ENCODE data around the gene TGFBR3.

Gene TGFBR3

GRCh38 chr1:91844862-91845528 is 41.0 kb downstream of the TGFBR3 start:
- Histone ChIP-seq H3K79me1 (ENCODE audit: low read length) (no peaks in the 10 kb centered on the region), H4K8ac (ENCODE audit: low read depth, low read length) (no peak overlapping the region), H2BK120ac (ENCODE audit: insufficient read depth, low read length, poor library complexity) (no peak overlapping the region), H3K18ac (ENCODE audit: low read length) (no peak overlapping the region), H3K9ac (ENCODE audit: low read length) (no peak overlapping the region), H3K27me3 (ENCODE audit: insufficient read depth, low read length) (no peaks in the 10 kb centered on the region), H2BK12ac (ENCODE audit: low read length) (no peak overlapping the region), H3K4me1 (ENCODE audit: control insufficient read depth in 1 of 2, insufficient read depth in 2 of 2, low read length in 2 of 2) (no peaks in the 10 kb centered on the region), H3K14ac (ENCODE audit: low read length) (no peak overlapping the region), H2BK5ac (ENCODE audit: low read depth, low read length, poor library complexity) (no peak overlapping the region), H3K4ac (ENCODE audit: low read depth, low read length) (no peak overlapping the region), H3K27ac (ENCODE audit: low read depth, low read length) (no peak overlapping the region), H3K23ac (ENCODE audit: low read length) (no peak overlapping the region), H3K36me3 (ENCODE audit: control insufficient read depth in 1 of 2, insufficient read depth in 2 of 2, low read length in 2 of 2) (no peaks in the 10 kb centered on the region), H3K9me3 (ENCODE audit: insufficient read depth, low read depth, low read length) (no peaks in the 10 kb centered on the region), H3K4me3 (ENCODE audit: low read depth, low read length) (no peak overlapping the region), H4K91ac (ENCODE audit: low read depth, low read length) (no peak overlapping the region), H3K4me2 (ENCODE audit: low read length) (no peak overlapping the region), H2AFZ (ENCODE audit: insufficient read depth, low read length, poor library complexity) (no peak overlapping the region), H2AK5ac (ENCODE audit: low read length) (no peak overlapping the region), H4K12ac (ENCODE audit: low read depth, low read length) (no peak overlapping the region), H3K79me2 (ENCODE audit: control insufficient read depth, insufficient read depth, low read length, poor library complexity) (no peaks in the 10 kb centered on the region)
- DNase-seq = peak; percentile 34 to 59
- no CpG with 5 or more reads among the region's 6 CpGs for WGBS (ENCODE audit: extremely low coverage, insufficient coverage, insufficient read length)

GRCh38 chr1:91843843-91844242 is 42.1 kb downstream of the TGFBR3 start:
- Histone ChIP-seq H4K91ac (ENCODE audit: low read depth, low read length) (no peak overlapping the region), H2AK5ac (ENCODE audit: low read length) (no peak overlapping the region), H3K79me1 (ENCODE audit: low read length) (no peaks in the 10 kb centered on the region), H3K27me3 (ENCODE audit: insufficient read depth, low read length) (no peaks in the 10 kb centered on the region), H4K8ac (ENCODE audit: low read depth, low read length) (no peak overlapping the region), H2BK5ac (ENCODE audit: low read depth, low read length, poor library complexity) (no peak overlapping the region), H2BK12ac (ENCODE audit: low read length) (no peak overlapping the region), H3K36me3 (ENCODE audit: control insufficient read depth in 1 of 2, insufficient read depth in 2 of 2, low read length in 2 of 2) (no peaks in the 10 kb centered on the region), H2AFZ (ENCODE audit: insufficient read depth, low read length, poor library complexity) (no peak overlapping the region), H3K18ac (ENCODE audit: low read length) (no peak overlapping the region), H2BK120ac (ENCODE audit: insufficient read depth, low read length, poor library complexity) (no peak overlapping the region), H3K23ac (ENCODE audit: low read length) (no peak overlapping the region), H3K9ac (ENCODE audit: low read length) (no peak overlapping the region), H3K4me3 (ENCODE audit: low read depth, low read length) (no peak overlapping the region), H3K4me2 (ENCODE audit: low read length) (no peak overlapping the region), H3K79me2 (ENCODE audit: control insufficient read depth, insufficient read depth, low read length, poor library complexity) (no peaks in the 10 kb centered on the region), H3K4ac (ENCODE audit: low read depth, low read length) (no peak overlapping the region), H3K14ac (ENCODE audit: low read length) (no peak overlapping the region), H3K9me3 (ENCODE audit: insufficient read depth, low read depth, low read length) (no peaks in the 10 kb centered on the region), H3K27ac (ENCODE audit: low read depth, low read length) (no peak overlapping the region), H3K4me1 (ENCODE audit: control insufficient read depth in 1 of 2, insufficient read depth in 2 of 2, low read length in 2 of 2) (no peaks in the 10 kb centered on the region), H4K12ac (ENCODE audit: low read depth, low read length) (no peak overlapping the region)
- WGBS (ENCODE audit: extremely low coverage, insufficient coverage, insufficient read length) = no CpG with 5 or more reads among the region's 3 CpGs
- DNase-seq = no peak

DNA sequence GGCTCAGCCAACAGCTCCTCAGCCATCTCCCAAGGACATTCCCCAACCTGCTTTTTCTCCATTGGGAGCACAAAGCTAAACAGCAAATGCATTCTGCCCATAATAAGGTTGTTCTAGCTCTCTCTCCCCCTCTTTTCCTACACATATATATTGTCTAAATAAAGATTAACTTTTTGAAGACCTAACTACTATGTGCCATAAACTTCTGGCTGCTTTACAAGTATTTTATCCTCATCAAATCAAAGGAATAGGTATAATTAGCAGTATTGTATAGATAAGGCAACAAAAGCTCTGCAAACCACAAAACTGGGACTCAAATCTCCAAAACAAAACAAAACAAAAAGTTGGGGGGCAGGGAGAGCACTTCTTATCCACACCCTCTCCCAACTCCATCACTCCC is 43.4 kb downstream of the TGFBR3 start:
- H2BK5ac ChIP-seq (ENCODE audit: low read depth, low read length, poor library complexity) = no peak overlapping the region
- no peak overlapping the region for H3K27ac ChIP-seq (ENCODE audit: low read depth, low read length)
- H4K8ac ChIP-seq (ENCODE audit: low read depth, low read length) = no peak overlapping the region
- H3K9ac ChIP-seq (ENCODE audit: low read length) = no peak overlapping the region
- DNase-seq = no peak
- no peak overlapping the region for H2AFZ ChIP-seq (ENCODE audit: insufficient read depth, low read length, poor library complexity)
- H3K9me3 ChIP-seq (ENCODE audit: insufficient read depth, low read depth, low read length) = no peaks in the 10 kb centered on the region
- H3K14ac ChIP-seq (ENCODE audit: low read length) = no peak overlapping the region
- H3K79me1 ChIP-seq (ENCODE audit: low read length) = no peaks in the 10 kb centered on the region
- H3K27me3 ChIP-seq (ENCODE audit: insufficient read depth, low read length) = no peaks in the 10 kb centered on the region
- no peaks in the 10 kb centered on the region for H3K79me2 ChIP-seq (ENCODE audit: control insufficient read depth, insufficient read depth, low read length, poor library complexity)
- H4K91ac ChIP-seq (ENCODE audit: low read depth, low read length) = no peak overlapping the region
- no peak overlapping the region for H4K12ac ChIP-seq (ENCODE audit: low read depth, low read length)
- H3K4me1 ChIP-seq (ENCODE audit: control insufficient read depth in 1 of 2, insufficient read depth in 2 of 2, low read length in 2 of 2) = no peaks in the 10 kb centered on the region
- H2BK12ac ChIP-seq (ENCODE audit: low read length) = no peak overlapping the region
- H3K18ac ChIP-seq (ENCODE audit: low read length) = no peak overlapping the region
- no peak overlapping the region for H3K4me3 ChIP-seq (ENCODE audit: low read depth, low read length)
- H2AK5ac ChIP-seq (ENCODE audit: low read length) = no peak overlapping the region
- H3K23ac ChIP-seq (ENCODE audit: low read length) = no peak overlapping the region
- H3K4ac ChIP-seq (ENCODE audit: low read depth, low read length) = no peak overlapping the region
- no peaks in the 10 kb centered on the region for H3K36me3 ChIP-seq (ENCODE audit: control insufficient read depth in 1 of 2, insufficient read depth in 2 of 2, low read length in 2 of 2)
- no peak overlapping the region for H2BK120ac ChIP-seq (ENCODE audit: insufficient read depth, low read length, poor library complexity)
- H3K4me2 ChIP-seq (ENCODE audit: low read length) = no peak overlapping the region

- Histone ChIP-seq H3K18ac (ENCODE audit: low read length) (no peak overlapping the region), H3K14ac (ENCODE audit: low read length) (no peak overlapping the region), H4K12ac (ENCODE audit: low read depth, low read length) (no peak overlapping the region), H2BK12ac (ENCODE audit: low read length) (no peak overlapping the region), H2AK5ac (ENCODE audit: low read length) (no peak overlapping the region), H3K36me3 (ENCODE audit: control insufficient read depth in 1 of 2, insufficient read depth in 2 of 2, low read length in 2 of 2) (no peaks in the 10 kb centered on the region), H2BK5ac (ENCODE audit: low read depth, low read length, poor library complexity) (no peak overlapping the region), H4K8ac (ENCODE audit: low read depth, low read length) (no peak overlapping the region), H3K9me3 (ENCODE audit: insufficient read depth, low read depth, low read length) (no peaks in the 10 kb centered on the region), H3K4me2 (ENCODE audit: low read length) (no peak overlapping the region), H3K4ac (ENCODE audit: low read depth, low read length) (no peak overlapping the region), H2AFZ (ENCODE audit: insufficient read depth, low read length, poor library complexity) (no peak overlapping the region), H3K4me1 (ENCODE audit: control insufficient read depth in 1 of 2, insufficient read depth in 2 of 2, low read length in 2 of 2) (no peaks in the 10 kb centered on the region), H3K4me3 (ENCODE audit: low read depth, low read length) (no peak overlapping the region), H4K91ac (ENCODE audit: low read depth, low read length) (no peak overlapping the region), H2BK120ac (ENCODE audit: insufficient read depth, low read length, poor library complexity) (no peak overlapping the region), H3K27ac (ENCODE audit: low read depth, low read length) (no peak overlapping the region), H3K79me1 (ENCODE audit: low read length) (no peaks in the 10 kb centered on the region), H3K27me3 (ENCODE audit: insufficient read depth, low read length) (no peaks in the 10 kb centered on the region), H3K9ac (ENCODE audit: low read length) (no peak overlapping the region), H3K23ac (ENCODE audit: low read length) (no peak overlapping the region), H3K79me2 (ENCODE audit: control insufficient read depth, insufficient read depth, low read length, poor library complexity) (no peaks in the 10 kb centered on the region)
- DNase-seq = no peak
- no CpG with 5 or more reads among the region's 3 CpGs for WGBS (ENCODE audit: extremely low coverage, insufficient coverage, insufficient read length)
These were observed 43.9 kb downstream of the TGFBR3 start for GRCh38 chr1:91842056-91842455.

Data from trophoblast cell (in vitro differentiated cells and primary cell).